Skeletal muscle satellite cell (primary cell): ENCODE data around the gene KRTAP27-1. TPM values are rescaled to one million over a fixed set of nuclear protein-coding genes. Genes with fewer than 3 reads are reported as not detected.

ENCODE experiments used
- small RNA-seq: library from RNA; depleted of rRNA; stranded (forward); fragments of <200 nt; gene quantifications from one replicate; pipeline ENCODE3, GENCODE V24; 2012

Gene KRTAP27-1

Small RNA genes lying within 50 kb of the gene (small RNA-seq; reads per million reads assigned to genes)
- not detected for gene KRTAP23-1
- gene MIR4327, result not detected
